PC-9 (cell line): ENCODE data around the gene TREH. TPM values are rescaled to one million over a fixed set of nuclear protein-coding genes. Genes with fewer than 3 reads are reported as not detected.

Experiments
- BruUV-seq: library from RNA; stranded (reverse); fragments of 400-500 nt; replicated peaks from 2 replicates; lab custom pipeline; 2021; lab: Mats Ljungman, UMichigan
- CTCF ChIA-PET: fragments of 300-600 bp; sonication (Branson Sonifier 250); formaldehyde crosslinking; loops from one replicate; lab custom pipeline; 2022; ENCODE audit warnings: antibody characterized with exemption; lab: Charles Lee
- POLR2A ChIA-PET: fragments of 300-600 bp; sonication (Branson Sonifier 250); formaldehyde crosslinking; loops from one replicate; lab custom pipeline; 2022; ENCODE audit warnings: antibody characterized with exemption; ENCODE audit not compliant: unreplicated experiment; lab: Charles Lee
- DNase-seq, 2 experiments: peaks; one replicate each; pipeline versions ENCODE4 v3.0.0 to v3.0.0-alpha.2; 2015 to 2022; ENCODE audit warnings: mixed read lengths in 1 of 2
- H2AFZ ChIP-seq: fragments of 200-600 bp; sonication (generic); 2 replicates; pipeline ENCODE4 v1.8.1; 2017; ENCODE audit warnings: antibody characterized with exemption
- H3F3A ChIP-seq: fragments of 200-600 bp; sonication (generic); 2 replicates; pipeline ENCODE4 v1.8.1; 2017; ENCODE audit warnings: antibody characterized with exemption, mild to moderate bottlenecking, low read depth; ENCODE audit not compliant: insufficient read depth
- H3K27ac ChIP-seq: fragments of 200-600 bp; sonication (generic); 2 replicates; pipeline ENCODE4 v1.6.1; 2016; ENCODE audit warnings: mixed run types
- H3K27me3 ChIP-seq: fragments of 200-600 bp; sonication (generic); 2 replicates; pipeline ENCODE4 v1.6.1; 2016; ENCODE audit warnings: low read depth, mixed run types; ENCODE audit not compliant: insufficient read depth
- H3K36me3 ChIP-seq: fragments of 200-600 bp; sonication (generic); 2 replicates; pipeline ENCODE4 v1.6.1; 2016; ENCODE audit warnings: low read depth, mixed run types
- H3K4me1 ChIP-seq: fragments of 200-600 bp; sonication (generic); replicated peaks from 2 replicates; pipeline ENCODE4 v1.6.1; 2016; ENCODE audit warnings: mixed run types; ENCODE audit not compliant: insufficient read depth
- H3K4me2 ChIP-seq: fragments of 200-600 bp; sonication (generic); 2 replicates; pipeline ENCODE4 v1.6.1; 2017; ENCODE audit warnings: mixed run types
- H3K4me3 ChIP-seq: fragments of 200-600 bp; sonication (generic); 2 replicates; pipeline ENCODE4 v1.6.1; 2016; ENCODE audit warnings: mixed run types
- H3K79me2 ChIP-seq: fragments of 200-600 bp; sonication (generic); 2 replicates; pipeline ENCODE4 v1.6.1; 2017; ENCODE audit warnings: low read depth, mixed run types
- H3K9me2 ChIP-seq: fragments of 200-600 bp; sonication (generic); 2 replicates; pipeline ENCODE4 v1.8.1; 2017; ENCODE audit warnings: mild to moderate bottlenecking; ENCODE audit not compliant: insufficient read depth
- H3K9me3 ChIP-seq: fragments of 200-600 bp; sonication (generic); 2 replicates; pipeline ENCODE4 v1.8.1; 2016; ENCODE audit warnings: low read depth; ENCODE audit not compliant: insufficient read depth
- H4K20me1 ChIP-seq: fragments of 200-600 bp; sonication (generic); 2 replicates; pipeline ENCODE4 v1.8.1; 2017; ENCODE audit not compliant: insufficient read depth
- CTCF ChIP-seq: fragments of 200-600 bp; sonication (generic); conservative IDR thresholded peaks from 2 replicates; pipeline ENCODE4 v1.6.1; 2017; ENCODE audit warnings: mixed run types, antibody characterized with exemption, mild to moderate bottlenecking, moderate library complexity
- EZH2 ChIP-seq: fragments of 200-600 bp; sonication (generic); IDR thresholded peaks from 2 replicates; pipeline ENCODE4 v1.8.0; 2017; ENCODE audit warnings: antibody characterized with exemption, low read depth
- intact Hi-C: fragments of 100-400 bp; cut with micrococcal nuclease; formaldehyde crosslinking; loops from one replicate; pipeline ENCODE4 v1.10.0; 2022; ENCODE audit not compliant: unreplicated experiment
- total RNA-seq: library from RNA; stranded (reverse); gene quantifications from 2 replicates; pipeline ENCODE4 v1.2.3, GENCODE V29; 2021

TREH gene
- total RNA-seq, 1 experiment from 2014 or later, result not detected

- Histone ChIP-seq H3K4me3 (no peak overlapping the region), H3K9me3 (no peaks in the 10 kb centered on the region), H3K4me2 (peak overlapping the region; percentile 29; the same call in 1 of the 2 replicates), H3K4me1 (peaks cover 11% of the 10 kb centered on the region), H3K79me2 (no peaks in the 10 kb centered on the region), H3K36me3 (no peaks in the 10 kb centered on the region), H3F3A (peaks cover 26% of the 10 kb centered on the region; the same call in 1 of the 2 replicates), H3K9me2 (no peaks in the 10 kb centered on the region), H3K27ac (no peak overlapping the region), H2AFZ (no peak overlapping the region), H4K20me1 (0 out of 2 replicates have a peak, but pooled peaks cover 3% of the 10 kb centered on the region), H3K27me3 (no peaks in the 10 kb centered on the region)
- TF ChIP-seq CTCF, result no peak
- intact Hi-C loops, result loop anchor here (1.0 to 2.0 kb wide), 5 partner anchors 36 to 513 kb away; partner anchors contain the start of genes PHLDB1 and UPK2
- ChIA-PET POLR2A (interaction anchor here (0.5 kb wide), 1 partner anchor 360 kb away, joined by 5 read pairs; the partner anchor contains the start of gene TRAPPC4), CTCF (no interaction called here)
- DNase-seq, result no peak
- BruUV-seq, result no TSS peak
Observed at GRCh38 chr11:118658429-118659313, 20.8 kb downstream of the TREH start.

DNA sequence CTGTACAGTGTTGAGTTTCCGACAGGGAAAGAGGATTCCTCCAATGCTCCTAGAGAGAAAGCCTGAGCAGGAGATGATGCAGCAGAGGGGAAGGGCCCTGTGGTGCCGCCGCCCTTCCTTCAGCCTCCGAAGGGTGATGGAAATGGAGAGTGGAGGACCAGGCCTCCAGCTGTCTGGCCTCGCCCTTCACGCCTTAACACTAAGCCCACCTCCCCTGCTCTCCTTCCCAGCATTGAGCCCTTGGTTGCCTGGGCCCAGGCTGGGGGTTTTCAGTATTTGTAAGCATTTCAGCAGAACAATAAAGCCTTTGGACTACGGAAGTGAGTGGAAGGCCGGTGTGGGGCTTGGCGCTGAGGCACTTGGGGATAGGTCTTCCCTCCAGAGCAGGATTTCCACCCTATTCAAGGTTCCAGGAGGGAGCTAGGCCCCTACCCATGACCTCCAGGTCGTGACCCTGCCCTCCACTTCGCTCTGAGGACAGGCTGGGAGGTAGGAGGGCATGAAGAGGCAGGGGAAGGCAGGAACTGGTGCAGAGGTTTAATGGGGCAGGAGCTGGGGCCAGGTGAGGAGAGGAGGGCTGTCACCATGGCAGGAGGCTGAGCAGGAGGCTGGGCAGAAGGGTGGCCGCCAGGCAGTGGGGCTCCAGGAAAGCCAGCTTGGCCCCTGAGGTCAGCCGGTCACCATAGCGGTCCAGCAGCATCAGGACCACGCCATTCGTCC lies 21.6 kb downstream of the TREH start:
- H3K4me3 ChIP-seq, result no peak overlapping the region
- intact Hi-C loops, result loop anchor here (2.0 kb wide), 2 partner anchors 35 to 63 kb away; no protein-coding TSS in a partner anchor
- BruUV-seq, result no TSS peak
- H3K4me1 ChIP-seq, result peaks cover 7% of the 10 kb centered on the region
- H3K9me3 ChIP-seq, result no peaks in the 10 kb centered on the region
- H3K27ac ChIP-seq, result no peak overlapping the region
- no peak for TF ChIP-seq EZH2
- TF ChIP-seq CTCF, result no peak
- no peaks in the 10 kb centered on the region for H3K79me2 ChIP-seq
- H3F3A ChIP-seq, result peaks cover 26% of the 10 kb centered on the region; the same call in 1 of the 2 replicates
- H3K36me3 ChIP-seq, result no peaks in the 10 kb centered on the region
- CTCF ChIA-PET, result no interaction called here
- 0 out of 2 replicates have a peak, but pooled peaks cover 3% of the 10 kb centered on the region for H4K20me1 ChIP-seq
- H3K9me2 ChIP-seq, result no peaks in the 10 kb centered on the region
- H3K4me2 ChIP-seq, result no peak overlapping the region
- no peak for DNase-seq
- H3K27me3 ChIP-seq, result no peaks in the 10 kb centered on the region
- POLR2A ChIA-PET, result interaction anchor here (0.5 kb wide), 1 partner anchor 361 kb away, joined by 5 read pairs; the partner anchor contains the start of gene TRAPPC4
- H2AFZ ChIP-seq, result no peak overlapping the region

DNA sequence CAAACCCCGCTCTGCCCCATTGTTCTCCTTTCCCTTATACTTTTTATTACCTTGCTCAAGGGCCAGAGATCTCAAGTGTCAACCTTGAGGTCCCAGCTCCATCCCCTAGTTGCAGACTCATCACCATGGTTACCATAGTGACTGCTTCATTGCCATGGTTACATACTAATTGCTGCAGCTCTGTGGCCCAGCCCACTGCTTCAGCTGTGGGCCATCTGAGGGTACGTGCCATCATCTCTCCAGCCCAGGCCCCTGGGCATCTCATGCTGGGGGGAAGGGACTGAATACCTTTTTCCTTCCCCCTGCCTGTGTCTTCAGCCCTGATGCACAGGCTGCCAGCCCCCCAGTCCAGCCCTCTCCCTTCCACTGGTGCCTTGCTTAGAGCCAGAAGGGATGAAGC lies 22.2 kb downstream of the TREH start:
- Histone ChIP-seq H3K4me2 (no peak overlapping the region), H3K9me2 (no peaks in the 10 kb centered on the region), H3F3A (peaks cover 26% of the 10 kb centered on the region; the same call in 1 of the 2 replicates), H3K36me3 (0 out of 2 replicates have a peak, but pooled peaks cover 2% of the 10 kb centered on the region), H3K27ac (no peak overlapping the region), H4K20me1 (0 out of 2 replicates have a peak, but pooled peaks cover 3% of the 10 kb centered on the region), H2AFZ (no peak overlapping the region), H3K9me3 (no peaks in the 10 kb centered on the region), H3K4me3 (no peak overlapping the region), H3K4me1 (peaks cover under 1% of the 10 kb centered on the region; the same call in 1 of the 2 replicates), H3K27me3 (no peaks in the 10 kb centered on the region), H3K79me2 (no peaks in the 10 kb centered on the region)
- no TSS peak for BruUV-seq
- POLR2A ChIA-PET, result interaction anchor here (0.5 kb wide), 1 partner anchor 84 kb away, joined by 3 read pairs; no protein-coding TSS in a partner anchor
- CTCF ChIA-PET, result no interaction called here
- DNase-seq, result no peak
- no peak for TF ChIP-seq EZH2
- TF ChIP-seq CTCF, result no peak
- intact Hi-C loops, result no loop called here
